ES-I3 (cell line): ENCODE measurements around the gene UROC1.

Experiments
- H3K36me3 ChIP-seq: 2 replicates; pipeline ENCODE4 v1.6.1; 2013; ENCODE audit warnings: mild to moderate bottlenecking, low read length, control low read depth, moderate library complexity; ENCODE audit not compliant: insufficient read depth
- H3K4me1 ChIP-seq: 2 replicates; pipeline ENCODE4 v1.6.1; 2013; ENCODE audit warnings: mild to moderate bottlenecking, control low read depth, low read length; ENCODE audit not compliant: insufficient read depth
- H3K9ac ChIP-seq: 2 replicates; pipeline ENCODE4 v1.6.1; 2013; ENCODE audit warnings: low read depth, mild to moderate bottlenecking, low read length, moderate library complexity
- H3K9me3 ChIP-seq: 2 replicates; pipeline ENCODE4 v1.6.1; 2013; ENCODE audit warnings: mild to moderate bottlenecking, low read length, moderate library complexity; ENCODE audit not compliant: control insufficient read depth, insufficient read depth

UROC1 gene

DNA sequence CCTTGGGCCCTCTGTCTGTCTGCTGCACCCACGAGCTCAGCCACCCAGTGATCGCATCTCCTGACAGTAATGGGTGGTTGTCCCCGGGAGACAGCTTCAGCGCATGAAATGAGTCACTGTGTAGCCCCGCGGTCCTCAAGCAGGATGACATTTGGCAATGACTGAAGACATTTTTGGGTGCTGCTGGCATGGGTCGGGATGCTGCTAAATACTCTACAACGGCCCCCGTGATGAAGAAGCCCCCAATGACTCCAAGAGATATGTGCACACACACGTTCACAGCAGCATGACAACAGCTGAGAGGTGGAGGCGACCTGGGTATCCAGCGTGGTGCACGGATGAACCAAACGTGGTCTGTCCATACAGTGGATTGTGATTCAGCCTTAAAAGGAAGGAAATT is 24.5 kb downstream of the UROC1 start:
- Histone ChIP-seq H3K9me3 (no peaks in the 10 kb centered on the region), H3K4me1 (no peaks in the 10 kb centered on the region), H3K9ac (no peak overlapping the region), H3K36me3 (no peaks in the 10 kb centered on the region)

DNA sequence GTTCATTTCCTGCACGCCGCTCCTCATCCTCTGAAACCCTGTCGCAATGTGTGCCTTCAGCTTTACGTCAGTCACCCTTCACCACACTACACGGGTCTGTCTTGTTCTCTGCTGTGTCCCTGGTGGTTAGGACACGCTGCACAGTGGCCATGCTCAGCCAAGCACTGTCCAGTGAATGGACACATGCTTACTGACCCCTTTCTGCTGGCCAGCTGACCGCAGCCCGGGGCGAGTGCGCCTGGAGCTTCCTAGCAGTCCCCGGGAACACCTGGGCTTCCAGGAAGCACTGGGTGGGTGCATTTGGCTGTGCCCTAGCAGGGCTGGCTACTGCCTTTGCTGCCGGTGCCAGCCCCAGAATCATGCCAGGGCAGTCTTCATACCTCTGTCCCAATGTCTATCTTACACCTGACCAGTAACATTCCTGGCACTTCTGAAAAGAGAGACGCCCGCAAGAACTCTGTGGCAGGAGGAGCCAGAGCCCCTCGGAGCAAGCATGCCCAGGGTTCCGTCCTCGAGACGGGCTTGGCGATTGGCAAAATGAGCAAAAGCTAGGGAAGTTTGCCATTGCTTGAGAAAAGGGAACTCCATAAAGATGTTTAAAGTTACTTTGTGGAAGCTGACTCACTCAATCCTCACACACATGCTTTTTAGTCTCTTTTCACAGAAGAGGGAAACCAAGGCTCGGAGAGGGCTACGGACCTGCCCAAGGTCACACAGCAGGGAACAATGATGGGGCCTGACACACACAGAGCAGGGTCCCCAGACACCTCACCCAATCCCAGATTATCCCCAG is 26.2 kb downstream of the UROC1 start:
- H3K9me3 ChIP-seq, result no peaks in the 10 kb centered on the region
- no peaks in the 10 kb centered on the region for H3K36me3 ChIP-seq
- H3K9ac ChIP-seq, result no peak overlapping the region
- peaks cover 9% of the 10 kb centered on the region; the same call in 1 of the 2 replicates for H3K4me1 ChIP-seq

DNA sequence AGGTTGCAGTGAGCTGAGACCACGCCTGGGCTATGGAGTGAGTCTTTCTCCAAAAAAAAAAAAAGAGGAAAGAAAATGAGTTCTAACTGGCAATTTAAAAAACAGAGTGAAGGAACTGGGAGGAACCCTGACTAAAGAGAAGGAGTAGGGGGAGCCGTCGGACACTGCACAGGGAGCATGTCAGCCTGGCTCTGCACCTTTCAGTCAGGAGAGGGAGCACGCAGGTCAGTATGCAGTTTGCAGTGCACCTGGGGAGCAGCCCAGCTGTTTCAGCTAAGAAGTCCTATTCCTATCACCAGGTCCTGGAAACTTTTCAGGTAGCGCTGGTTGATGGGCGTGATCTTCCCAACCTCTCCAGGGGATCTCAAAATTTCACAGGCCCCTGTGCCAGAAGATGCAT is 27.0 kb downstream of the UROC1 start:
- H3K9ac ChIP-seq, result no peak overlapping the region
- H3K36me3 ChIP-seq, result no peaks in the 10 kb centered on the region
- peaks cover 15% of the 10 kb centered on the region; the same call in 1 of the 2 replicates for H3K4me1 ChIP-seq
- H3K9me3 ChIP-seq, result no peaks in the 10 kb centered on the region

DNA sequence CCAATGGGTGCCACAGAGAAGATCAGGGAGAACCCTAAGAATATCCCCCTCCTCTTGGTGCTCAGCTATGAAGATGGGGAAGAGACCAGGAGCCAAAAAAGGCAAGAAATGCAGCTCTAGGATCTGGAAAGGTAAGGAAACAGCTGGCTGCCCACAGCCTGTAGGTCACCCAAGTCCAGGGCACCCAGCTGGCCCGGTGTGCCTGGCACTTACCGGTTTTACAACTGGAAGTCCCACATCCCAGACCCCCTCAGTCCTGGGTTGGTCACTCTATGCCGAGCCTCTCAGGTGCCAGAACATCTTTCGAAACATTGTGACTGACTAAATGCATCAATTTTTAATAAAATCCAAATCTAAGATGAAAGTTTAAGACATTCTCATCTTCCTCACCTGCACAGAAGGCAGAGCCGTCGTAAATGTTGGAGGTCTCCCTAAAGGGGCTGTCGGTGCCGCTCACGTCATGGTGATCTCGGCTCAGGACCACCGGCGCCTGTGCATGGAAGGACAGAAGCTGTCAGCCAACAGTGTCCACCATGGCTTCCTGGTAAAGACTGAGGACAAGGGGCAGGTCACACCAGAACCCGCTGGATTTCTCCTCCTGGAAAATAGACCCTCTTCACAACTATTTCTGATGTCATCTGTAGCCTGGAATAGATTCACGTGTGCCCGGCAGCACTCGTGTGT is 28.5 kb downstream of the UROC1 start:
- H3K9ac ChIP-seq, result no peak overlapping the region
- H3K9me3 ChIP-seq, result no peaks in the 10 kb centered on the region
- peaks cover 31% of the 10 kb centered on the region for H3K4me1 ChIP-seq
- no peaks in the 10 kb centered on the region for H3K36me3 ChIP-seq

DNA sequence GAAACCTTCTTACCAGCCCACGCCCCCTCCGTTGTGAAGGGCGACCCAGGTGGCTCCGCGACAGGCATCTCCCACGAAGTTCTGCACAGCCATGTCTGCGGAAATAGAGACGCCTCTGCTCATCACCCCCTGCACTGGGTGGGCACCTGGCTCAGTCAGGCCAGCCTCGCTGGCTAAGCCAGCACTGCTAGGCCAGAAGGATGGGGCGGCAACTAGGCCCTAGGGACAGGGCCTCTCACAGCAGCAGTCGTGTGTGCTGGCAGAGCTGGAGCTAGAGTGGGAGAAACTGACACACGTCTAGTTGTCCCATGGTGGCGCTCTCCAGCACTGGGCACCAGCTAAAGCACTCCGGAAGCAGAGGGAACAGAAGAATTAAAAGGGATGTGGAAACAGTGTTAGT is 29.4 kb downstream of the UROC1 start:
- H3K9me3 ChIP-seq, result no peaks in the 10 kb centered on the region
- peaks cover 33% of the 10 kb centered on the region for H3K4me1 ChIP-seq
- no peak overlapping the region for H3K9ac ChIP-seq
- no peaks in the 10 kb centered on the region for H3K36me3 ChIP-seq

DNA sequence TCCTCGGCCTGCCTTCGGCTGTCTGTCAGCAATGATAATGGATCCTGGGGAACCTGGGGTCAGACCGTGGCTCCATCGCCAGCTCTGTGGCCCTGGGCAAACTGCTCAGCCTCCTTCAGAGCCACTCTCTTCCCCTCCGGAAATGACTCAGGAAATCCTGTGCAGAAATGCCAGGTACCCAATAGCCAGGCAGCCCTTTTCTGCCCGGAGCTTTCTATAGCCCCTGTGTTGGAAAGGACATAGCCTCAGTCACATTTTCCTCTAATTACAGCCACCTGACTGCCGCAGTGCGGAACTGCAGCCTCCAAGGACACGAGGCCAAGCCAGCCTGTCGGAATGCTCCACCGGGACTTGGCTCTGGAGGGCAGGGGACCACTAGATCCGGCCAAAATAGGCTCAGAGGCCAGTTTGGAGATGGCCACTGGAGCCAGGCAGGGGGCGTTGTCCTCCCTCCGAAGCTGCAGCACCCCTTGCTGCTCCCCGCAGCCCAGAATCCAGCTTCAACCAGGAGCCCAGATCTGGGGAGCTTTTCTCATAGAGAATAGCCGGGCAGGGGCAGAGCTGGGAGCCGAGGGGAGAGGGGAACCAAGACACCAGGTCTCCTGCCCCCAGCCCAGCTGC is 30.3 kb downstream of the UROC1 start:
- Histone ChIP-seq H3K36me3 (no peaks in the 10 kb centered on the region), H3K9me3 (no peaks in the 10 kb centered on the region), H3K9ac (no peak overlapping the region), H3K4me1 (peaks cover 33% of the 10 kb centered on the region)

DNA sequence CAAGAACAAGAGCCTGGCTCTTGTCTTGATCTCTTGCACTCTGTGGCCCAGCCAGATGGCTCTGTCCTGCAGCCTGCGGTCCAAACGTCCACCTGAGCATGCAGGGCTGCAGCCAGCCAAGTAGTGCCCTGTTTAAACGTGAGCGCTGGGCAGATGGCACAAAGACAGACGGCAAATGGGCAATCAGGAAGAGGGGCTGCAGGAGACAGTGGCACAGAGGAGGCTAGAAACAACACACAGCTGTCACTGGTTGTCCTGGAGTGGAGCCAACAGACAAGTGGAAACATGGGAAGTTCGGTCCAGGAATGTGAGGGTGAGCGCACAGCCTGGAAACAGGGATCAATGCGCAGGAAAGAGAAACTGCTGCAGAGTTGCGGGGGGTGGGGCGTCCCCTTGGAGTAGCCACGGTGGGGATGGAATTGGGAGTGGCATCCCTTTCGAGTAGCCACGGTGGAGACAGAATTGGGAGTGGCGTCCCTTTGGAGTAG is 31.2 kb downstream of the UROC1 start:
- Histone ChIP-seq H3K9me3 (no peaks in the 10 kb centered on the region), H3K36me3 (no peaks in the 10 kb centered on the region), H3K4me1 (peaks cover 33% of the 10 kb centered on the region), H3K9ac (no peak overlapping the region)

DNA sequence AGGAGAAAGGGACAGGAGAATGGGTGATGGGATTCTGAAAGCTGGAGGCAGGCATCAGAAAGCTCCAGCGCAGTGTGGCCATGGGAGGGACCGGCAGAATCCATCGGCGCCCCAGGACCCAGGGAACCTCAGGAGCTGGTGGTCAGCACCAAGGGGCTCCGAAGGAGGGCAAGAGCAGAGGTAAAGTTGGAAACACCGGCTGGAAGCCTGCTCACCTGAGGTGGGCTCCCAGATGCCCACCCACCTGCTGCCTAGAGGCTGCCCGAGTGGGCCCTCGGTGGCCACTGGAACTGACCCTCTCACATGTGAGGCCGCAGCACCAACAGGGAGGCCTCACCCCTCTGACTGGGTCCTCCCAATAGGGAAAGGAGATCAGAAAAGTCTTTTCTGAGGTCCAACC is 31.6 kb downstream of the UROC1 start:
- Histone ChIP-seq H3K4me1 (peaks cover 33% of the 10 kb centered on the region), H3K36me3 (no peaks in the 10 kb centered on the region), H3K9me3 (no peaks in the 10 kb centered on the region), H3K9ac (no peak overlapping the region)

DNA sequence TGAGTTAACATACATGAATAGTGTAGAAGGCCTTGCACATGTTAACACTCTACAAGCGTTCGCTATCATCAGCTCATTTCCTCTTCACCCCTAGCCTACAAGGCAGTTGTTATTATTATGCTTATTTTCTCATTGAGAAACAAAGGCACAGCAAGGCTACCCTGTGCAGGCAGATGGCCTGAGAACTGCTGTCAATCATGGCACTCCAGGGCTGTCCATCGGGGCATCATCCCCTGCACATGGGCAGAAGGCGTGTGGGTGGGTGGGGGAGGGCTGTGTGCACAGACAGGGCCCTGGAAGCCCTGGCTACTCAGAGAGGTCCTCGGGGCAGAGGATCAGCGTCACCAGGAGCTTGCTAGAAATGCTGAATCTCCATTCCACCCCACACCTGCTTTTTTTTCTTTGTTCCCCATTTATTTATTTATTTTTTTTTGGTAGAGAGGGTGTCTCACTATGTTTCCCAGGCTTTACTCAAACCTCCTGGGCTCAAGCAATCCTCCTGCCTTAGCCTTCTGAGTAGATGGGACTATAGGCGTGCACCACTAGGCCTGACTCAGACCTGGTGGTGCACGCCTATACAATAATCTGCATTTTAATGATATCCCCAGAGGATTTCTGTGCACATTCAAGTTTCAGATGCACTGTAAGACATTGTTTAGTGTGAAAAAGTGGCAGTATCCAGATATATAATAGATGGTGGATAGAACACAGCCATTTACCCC is 32.2 kb downstream of the UROC1 start:
- Histone ChIP-seq H3K9me3 (no peaks in the 10 kb centered on the region), H3K4me1 (peaks cover 33% of the 10 kb centered on the region), H3K9ac (no peak overlapping the region), H3K36me3 (no peaks in the 10 kb centered on the region)

DNA sequence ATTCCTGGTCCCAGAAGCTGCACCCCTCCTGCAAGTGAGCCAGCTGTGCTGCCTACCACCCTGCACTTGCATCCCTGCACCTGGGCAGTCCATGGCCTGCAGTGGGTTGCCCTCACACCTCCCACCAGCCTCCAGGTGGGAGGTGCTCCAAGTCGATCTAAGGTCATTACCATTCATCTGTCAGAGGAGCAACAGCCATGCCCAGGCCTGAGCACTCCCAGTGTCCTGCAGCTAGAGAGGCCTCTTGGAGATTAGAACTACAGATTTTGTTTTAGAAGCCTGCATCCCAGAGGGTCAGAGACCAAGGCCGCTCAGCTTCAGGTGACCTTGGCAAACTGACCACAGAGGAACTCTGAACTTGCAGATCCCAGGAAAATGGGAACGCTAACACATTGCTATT is 32.9 kb downstream of the UROC1 start:
- Histone ChIP-seq H3K9ac (no peak overlapping the region), H3K4me1 (peaks cover 33% of the 10 kb centered on the region), H3K9me3 (no peaks in the 10 kb centered on the region), H3K36me3 (no peaks in the 10 kb centered on the region)

DNA sequence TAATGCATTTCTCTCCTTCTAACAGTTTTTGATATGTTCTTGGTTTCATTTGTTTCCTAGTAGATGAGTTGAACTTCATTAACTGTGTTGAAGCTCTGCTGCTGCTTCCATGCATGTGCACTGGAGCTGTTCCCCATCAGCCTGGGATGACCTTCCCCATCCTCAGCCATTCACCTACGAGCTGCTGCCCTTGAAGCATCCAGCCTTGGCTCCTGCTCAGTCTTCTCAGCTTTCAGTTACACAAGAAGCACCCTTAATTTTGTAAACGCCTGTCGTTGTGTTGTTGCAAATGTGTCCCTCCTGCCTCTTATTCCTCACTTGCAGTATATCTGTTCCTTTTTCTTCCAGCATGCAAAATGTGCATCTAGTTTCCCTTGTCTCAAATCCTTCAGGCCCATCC is 33.4 kb downstream of the UROC1 start:
- no peaks in the 10 kb centered on the region for H3K36me3 ChIP-seq
- H3K9me3 ChIP-seq, result no peaks in the 10 kb centered on the region
- H3K9ac ChIP-seq, result no peak overlapping the region
- H3K4me1 ChIP-seq, result peaks cover 33% of the 10 kb centered on the region

DNA sequence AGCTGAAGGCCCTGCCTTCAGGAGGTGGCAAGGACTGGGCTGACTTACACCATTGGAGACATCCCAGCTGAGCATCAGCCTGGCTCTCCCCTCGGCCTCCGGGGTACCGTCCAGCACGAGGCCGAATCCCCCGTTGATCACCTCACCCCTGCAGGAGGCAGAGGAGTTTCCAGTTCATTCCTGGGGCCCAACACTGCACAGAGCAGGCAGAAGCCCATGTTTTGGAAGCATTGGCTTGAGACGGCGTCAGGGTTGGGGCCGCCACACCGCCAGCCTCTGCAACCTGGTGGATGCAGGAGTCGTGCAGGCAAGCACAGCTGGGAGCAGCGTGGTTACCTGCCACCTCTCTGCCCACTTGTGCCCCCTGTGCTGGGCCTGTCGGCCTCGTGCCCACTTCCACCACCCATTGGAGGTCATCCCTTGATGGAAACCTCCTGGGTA is 34.2 kb downstream of the UROC1 start:
- H3K9ac ChIP-seq, result no peak overlapping the region
- no peaks in the 10 kb centered on the region for H3K36me3 ChIP-seq
- H3K4me1 ChIP-seq, result peaks cover 33% of the 10 kb centered on the region
- H3K9me3 ChIP-seq, result no peaks in the 10 kb centered on the region

DNA sequence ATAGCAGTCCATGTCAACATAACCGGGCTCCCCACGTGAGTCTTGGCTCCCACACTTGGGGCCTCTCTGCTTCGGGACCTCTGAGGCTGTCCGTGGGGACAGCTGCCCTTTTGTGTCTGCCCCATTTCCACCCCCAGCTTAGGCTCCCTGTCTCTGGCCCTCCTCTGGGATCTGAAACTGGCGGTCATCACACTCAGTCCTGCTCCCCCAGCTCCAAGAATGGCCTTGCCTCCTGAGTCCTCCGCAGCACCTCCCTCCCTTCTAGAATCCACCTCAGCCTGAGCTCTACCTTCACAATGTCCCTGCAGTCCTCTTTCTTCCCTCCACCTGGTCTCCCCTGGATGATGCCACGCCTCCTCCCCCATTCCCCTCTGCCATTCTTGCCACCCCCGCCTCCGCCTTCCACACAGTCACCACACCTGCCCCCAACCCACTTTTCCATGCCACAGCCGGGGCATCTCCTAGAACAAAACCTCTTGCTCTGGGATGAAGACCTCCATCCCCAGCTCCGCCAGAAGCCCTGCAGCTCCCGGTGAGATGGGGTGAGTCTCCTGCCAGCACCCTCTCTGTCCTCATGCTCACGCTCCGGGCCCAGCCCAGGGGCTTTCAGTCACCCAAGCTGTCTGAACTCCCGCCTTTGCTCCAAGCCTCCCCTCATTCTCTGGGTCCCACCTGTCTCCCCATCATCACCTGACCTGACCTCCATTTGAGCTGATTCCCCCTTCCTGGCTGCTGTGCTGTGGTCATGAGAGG is 34.9 kb downstream of the UROC1 start:
- Histone ChIP-seq H3K9ac (no peak overlapping the region), H3K36me3 (no peaks in the 10 kb centered on the region), H3K4me1 (peaks cover 33% of the 10 kb centered on the region), H3K9me3 (no peaks in the 10 kb centered on the region)
